ENCODE measurements around the gene BLVRA.

The BLVRA gene

DNA sequence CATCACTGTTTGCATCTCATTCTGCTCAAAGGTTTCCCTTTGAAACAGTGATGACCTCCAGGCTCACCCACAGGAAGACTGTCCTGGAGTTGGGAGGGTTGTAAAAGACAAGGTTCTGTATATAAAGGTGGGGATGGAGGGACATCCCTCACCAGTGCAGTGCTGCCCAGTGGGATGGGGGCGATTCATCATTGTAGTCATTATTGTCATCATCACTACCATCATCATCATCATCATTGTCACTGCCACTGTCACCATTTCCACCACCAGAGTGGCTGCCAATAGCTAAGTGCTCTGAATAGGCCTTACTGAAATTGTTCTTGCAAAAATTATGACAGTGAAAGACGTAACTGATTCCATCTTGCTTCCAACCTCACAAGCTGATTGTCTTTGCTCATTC is 86.2 kb downstream of the BLVRA start:
- Histone ChIP-seq H3K79me2 (ENCODE audit: low read length) (no peaks in the 10 kb centered on the region), H2AFZ (ENCODE audit: low read depth, low read length) (no peak overlapping the region), H3K36me3 (replicated peaks; ENCODE audit: low read depth, low read length) (no peaks in the 10 kb centered on the region), H3K4me3 (ENCODE audit: low read length) (no peak overlapping the region), H3K9ac (ENCODE audit: low read length) (no peak overlapping the region), H4K20me1 (ENCODE audit: insufficient read depth, low read length) (no peaks in the 10 kb centered on the region), H3K27me3 (ENCODE audit: low read depth, low read length) (no peaks in the 10 kb centered on the region), H3K4me1 (ENCODE audit: low read length) (no peaks in the 10 kb centered on the region), H3K9me3 (ENCODE audit: insufficient read depth, low read length) (no peaks in the 10 kb centered on the region), H3K27ac (ENCODE audit: low read length) (no peak overlapping the region), H3K4me2 (ENCODE audit: low read length) (no peak overlapping the region)
- TF ChIP-seq CTCF (IDR thresholded peaks at IDR 0.05; ENCODE audit: low read depth, low read length) (no peak), EZH2phosphoT487 (IDR thresholded peaks at IDR 0.05; ENCODE audit: low read depth) (no peak)

- Histone ChIP-seq H3K79me2 (ENCODE audit: low read length) (no peaks in the 10 kb centered on the region), H3K4me3 (ENCODE audit: low read length) (no peak overlapping the region), H2AFZ (ENCODE audit: low read depth, low read length) (no peak overlapping the region), H3K4me1 (ENCODE audit: low read length) (no peaks in the 10 kb centered on the region), H3K27me3 (ENCODE audit: low read depth, low read length) (no peaks in the 10 kb centered on the region), H3K36me3 (replicated peaks; ENCODE audit: low read depth, low read length) (no peaks in the 10 kb centered on the region), H4K20me1 (ENCODE audit: insufficient read depth, low read length) (no peaks in the 10 kb centered on the region), H3K9me3 (ENCODE audit: insufficient read depth, low read length) (no peaks in the 10 kb centered on the region), H3K27ac (ENCODE audit: low read length) (no peak overlapping the region), H3K9ac (ENCODE audit: low read length) (no peak overlapping the region), H3K4me2 (ENCODE audit: low read length) (no peak overlapping the region)
- no peak for TF ChIP-seq EZH2phosphoT487 (IDR thresholded peaks at IDR 0.05; ENCODE audit: low read depth)
- no peak for TF ChIP-seq CTCF (IDR thresholded peaks at IDR 0.05; ENCODE audit: low read depth, low read length)
These were observed 89.0 kb downstream of the BLVRA start for GRCh38 chr7:43847496-43847895.

- no peak for TF ChIP-seq EZH2phosphoT487 (IDR thresholded peaks at IDR 0.05; ENCODE audit: low read depth)
- no peak for TF ChIP-seq CTCF (IDR thresholded peaks at IDR 0.05; ENCODE audit: low read depth, low read length)
- Histone ChIP-seq H3K79me2 (ENCODE audit: low read length) (no peaks in the 10 kb centered on the region), H3K4me3 (ENCODE audit: low read length) (no peak overlapping the region), H4K20me1 (ENCODE audit: insufficient read depth, low read length) (no peaks in the 10 kb centered on the region), H3K9me3 (ENCODE audit: insufficient read depth, low read length) (no peaks in the 10 kb centered on the region), H3K36me3 (replicated peaks; ENCODE audit: low read depth, low read length) (no peaks in the 10 kb centered on the region), H3K4me2 (ENCODE audit: low read length) (no peak overlapping the region), H3K27me3 (ENCODE audit: low read depth, low read length) (no peaks in the 10 kb centered on the region), H2AFZ (ENCODE audit: low read depth, low read length) (no peak overlapping the region), H3K9ac (ENCODE audit: low read length) (no peak overlapping the region), H3K27ac (ENCODE audit: low read length) (no peak overlapping the region), H3K4me1 (ENCODE audit: low read length) (no peaks in the 10 kb centered on the region)
These were observed 90.6 kb downstream of the BLVRA start for GRCh38 chr7:43849047-43849446.

- no peak overlapping the region for H2AFZ ChIP-seq (ENCODE audit: low read depth, low read length)
- H3K9me3 ChIP-seq (ENCODE audit: insufficient read depth, low read length): no peaks in the 10 kb centered on the region
- H3K4me1 ChIP-seq (ENCODE audit: low read length): no peaks in the 10 kb centered on the region
- H3K9ac ChIP-seq (ENCODE audit: low read length): no peak overlapping the region
- H3K4me2 ChIP-seq (ENCODE audit: low read length): no peak overlapping the region
- H3K36me3 ChIP-seq (replicated peaks; ENCODE audit: low read depth, low read length): no peaks in the 10 kb centered on the region
- H3K27me3 ChIP-seq (ENCODE audit: low read depth, low read length): no peaks in the 10 kb centered on the region
- no peaks in the 10 kb centered on the region for H3K79me2 ChIP-seq (ENCODE audit: low read length)
- no peak for TF ChIP-seq EZH2phosphoT487 (IDR thresholded peaks at IDR 0.05; ENCODE audit: low read depth)
- no peak for TF ChIP-seq CTCF (IDR thresholded peaks at IDR 0.05; ENCODE audit: low read depth, low read length)
- H3K27ac ChIP-seq (ENCODE audit: low read length): no peak overlapping the region
- no peak overlapping the region for H3K4me3 ChIP-seq (ENCODE audit: low read length)
- H4K20me1 ChIP-seq (ENCODE audit: insufficient read depth, low read length): no peaks in the 10 kb centered on the region
These were observed 92.1 kb downstream of the BLVRA start for GRCh38 chr7:43850348-43851116.

All from OCI-LY3 (cell line).